Keratinocyte (primary cell): ENCODE measurements around the gene FAF1.

Experiments used
- EZH2 ChIP-seq: IDR thresholded peaks from one replicate; pipeline ENCODE4 v1.6.1; 2012; ENCODE audit warnings: inconsistent platforms, mild to moderate bottlenecking, low read length, moderate library complexity
- TF ChIP-seq, protein P1 (sequence below), 3 experiments: IDR thresholded peaks in 1 of 3; conservative IDR thresholded peaks in 1 of 3; optimal IDR thresholded peaks in 1 of 3; 2 replicates in 2 of 3; 3 replicates in 1 of 3; pipeline versions ENCODE3 to v1.5.1; 2011; ENCODE audit warnings: low read length in 3 of 3, mild to moderate bottlenecking in 3 of 3, moderate library complexity in 2 of 3, control low read depth in 1 of 3, inconsistent platforms in 1 of 3; ENCODE audit not compliant: insufficient read depth in 2 of 3; ENCODE audit errors: extremely low read depth in 1 of 3

- TF ChIP-seq, protein P1, sequence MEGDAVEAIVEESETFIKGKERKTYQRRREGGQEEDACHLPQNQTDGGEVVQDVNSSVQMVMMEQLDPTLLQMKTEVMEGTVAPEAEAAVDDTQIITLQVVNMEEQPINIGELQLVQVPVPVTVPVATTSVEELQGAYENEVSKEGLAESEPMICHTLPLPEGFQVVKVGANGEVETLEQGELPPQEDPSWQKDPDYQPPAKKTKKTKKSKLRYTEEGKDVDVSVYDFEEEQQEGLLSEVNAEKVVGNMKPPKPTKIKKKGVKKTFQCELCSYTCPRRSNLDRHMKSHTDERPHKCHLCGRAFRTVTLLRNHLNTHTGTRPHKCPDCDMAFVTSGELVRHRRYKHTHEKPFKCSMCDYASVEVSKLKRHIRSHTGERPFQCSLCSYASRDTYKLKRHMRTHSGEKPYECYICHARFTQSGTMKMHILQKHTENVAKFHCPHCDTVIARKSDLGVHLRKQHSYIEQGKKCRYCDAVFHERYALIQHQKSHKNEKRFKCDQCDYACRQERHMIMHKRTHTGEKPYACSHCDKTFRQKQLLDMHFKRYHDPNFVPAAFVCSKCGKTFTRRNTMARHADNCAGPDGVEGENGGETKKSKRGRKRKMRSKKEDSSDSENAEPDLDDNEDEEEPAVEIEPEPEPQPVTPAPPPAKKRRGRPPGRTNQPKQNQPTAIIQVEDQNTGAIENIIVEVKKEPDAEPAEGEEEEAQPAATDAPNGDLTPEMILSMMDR (optimal IDR thresholded peaks at IDR 0.05 in 1 of 3, IDR thresholded peaks at IDR 0.05 in 1 of 3, conservative IDR thresholded peaks at IDR 0.05 in 1 of 3; ENCODE audit: extremely low read depth in 1 of 3, insufficient read depth in 2 of 3, low read length in 3 of 3): no peak
- no peak for TF ChIP-seq EZH2
These were observed 454.6 kb downstream of the FAF1 start for GRCh38 chr1:50505427-50505826.
